ENCODE results near the gene STON2.

GRCh38 chr14:81418057-81418790, 18.1 kb upstream of the STON2 start:
- TF ChIP-seq POLR2AphosphoS5 (IDR thresholded peaks at IDR 0.05; ENCODE audit: low read depth, low read length) = no peak
- TF ChIP-seq, protein P1, sequence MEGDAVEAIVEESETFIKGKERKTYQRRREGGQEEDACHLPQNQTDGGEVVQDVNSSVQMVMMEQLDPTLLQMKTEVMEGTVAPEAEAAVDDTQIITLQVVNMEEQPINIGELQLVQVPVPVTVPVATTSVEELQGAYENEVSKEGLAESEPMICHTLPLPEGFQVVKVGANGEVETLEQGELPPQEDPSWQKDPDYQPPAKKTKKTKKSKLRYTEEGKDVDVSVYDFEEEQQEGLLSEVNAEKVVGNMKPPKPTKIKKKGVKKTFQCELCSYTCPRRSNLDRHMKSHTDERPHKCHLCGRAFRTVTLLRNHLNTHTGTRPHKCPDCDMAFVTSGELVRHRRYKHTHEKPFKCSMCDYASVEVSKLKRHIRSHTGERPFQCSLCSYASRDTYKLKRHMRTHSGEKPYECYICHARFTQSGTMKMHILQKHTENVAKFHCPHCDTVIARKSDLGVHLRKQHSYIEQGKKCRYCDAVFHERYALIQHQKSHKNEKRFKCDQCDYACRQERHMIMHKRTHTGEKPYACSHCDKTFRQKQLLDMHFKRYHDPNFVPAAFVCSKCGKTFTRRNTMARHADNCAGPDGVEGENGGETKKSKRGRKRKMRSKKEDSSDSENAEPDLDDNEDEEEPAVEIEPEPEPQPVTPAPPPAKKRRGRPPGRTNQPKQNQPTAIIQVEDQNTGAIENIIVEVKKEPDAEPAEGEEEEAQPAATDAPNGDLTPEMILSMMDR (IDR thresholded peaks at IDR 0.05) = no peak
- TF ChIP-seq SIN3A (IDR thresholded peaks at IDR 0.05; ENCODE audit: borderline replicate concordance, insufficient read depth, low read depth, low read length) = no peak
